Keratinocyte (primary cell): ENCODE results near the gene DNAJC18. TPM values are rescaled to one million over a fixed set of nuclear protein-coding genes. Genes with fewer than 3 reads are reported as not detected.

Experiments
- DNase-seq: peaks from one replicate; pipeline ENCODE4 v3.0.0-alpha.2; 2011; ENCODE audit warnings: low read depth, missing footprints, low spot score
- FAIRE-seq: peaks from 2 replicates; lab custom pipeline; 2011; peaks lifted over from hg19 to GRCh38; lab: Jason Lieb, UNC
- H2AFZ ChIP-seq: 2 replicates; pipeline ENCODE4 v1.6.0; 2012; ENCODE audit warnings: low read length, control low read depth, inconsistent platforms; ENCODE audit not compliant: control insufficient read depth
- H3K27ac ChIP-seq: 2 replicates; pipeline ENCODE4 v1.5.1; 2011; ENCODE audit warnings: low read length; ENCODE audit not compliant: control insufficient read depth, insufficient read depth
- H3K27me3 ChIP-seq: 3 replicates; pipeline ENCODE4 v1.6.0; 2011; ENCODE audit warnings: low read length; ENCODE audit not compliant: control insufficient read depth, insufficient read depth; ENCODE audit errors: extremely low read depth
- H3K36me3 ChIP-seq, 2 experiments: 2 replicates in 1 of 2; 3 replicates in 1 of 2; pipeline ENCODE4 v1.5.1; 2011; ENCODE audit warnings: low read length in 2 of 2, mild to moderate bottlenecking in 1 of 2; ENCODE audit not compliant: control insufficient read depth in 2 of 2, insufficient read depth in 2 of 2; ENCODE audit errors: extremely low read depth in 1 of 2
- H3K4me1 ChIP-seq: 3 replicates; pipeline ENCODE4 v1.5.1; 2011; ENCODE audit warnings: low read length; ENCODE audit not compliant: control insufficient read depth, insufficient read depth; ENCODE audit errors: extremely low read depth
- H3K4me2 ChIP-seq: 3 replicates; pipeline ENCODE4 v1.6.0; 2011; ENCODE audit warnings: low read depth, low read length; ENCODE audit not compliant: control insufficient read depth, insufficient read depth; ENCODE audit errors: extremely low read depth
- H3K4me3 ChIP-seq, 3 experiments: fragments of 200-600 bp in 1 of 3; sonication (generic) in 1 of 3; 2 replicates in 2 of 3; 3 replicates in 1 of 3; pipeline ENCODE4 v1.5.1; 2011 to 2016; ENCODE audit warnings: low read length in 3 of 3, mild to moderate bottlenecking in 3 of 3, control low read depth in 2 of 3, inconsistent platforms in 1 of 3, low read depth in 1 of 3, mixed read lengths in 1 of 3, mixed run types in 1 of 3, moderate library complexity in 1 of 3; ENCODE audit not compliant: control insufficient read depth in 2 of 3, insufficient read depth in 2 of 3; ENCODE audit errors: extremely low read depth in 1 of 3
- H3K79me2 ChIP-seq: 2 replicates; pipeline ENCODE4 v1.6.0; 2012; ENCODE audit warnings: low read length; ENCODE audit not compliant: control insufficient read depth, insufficient read depth
- H3K9ac ChIP-seq: 3 replicates; pipeline ENCODE4 v1.6.0; 2011; ENCODE audit warnings: low read length; ENCODE audit not compliant: control insufficient read depth, insufficient read depth; ENCODE audit errors: extremely low read depth
- H3K9me1 ChIP-seq: 3 replicates; pipeline ENCODE4 v1.6.0; 2011; ENCODE audit warnings: low read length; ENCODE audit not compliant: control insufficient read depth, insufficient read depth; ENCODE audit errors: extremely low read depth
- H3K9me3 ChIP-seq: 2 replicates; pipeline ENCODE4 v1.5.1; 2012; ENCODE audit warnings: low read depth, low read length; ENCODE audit not compliant: control insufficient read depth
- H4K20me1 ChIP-seq: 3 replicates; pipeline ENCODE4 v1.6.0; 2011; ENCODE audit warnings: low read length; ENCODE audit not compliant: control insufficient read depth, insufficient read depth; ENCODE audit errors: extremely low read depth
- EZH2 ChIP-seq: IDR thresholded peaks from one replicate; pipeline ENCODE4 v1.6.1; 2012; ENCODE audit warnings: inconsistent platforms, mild to moderate bottlenecking, low read length, moderate library complexity
- dilution Hi-C: fragments of 300-500 bp; cut with MboI; formaldehyde crosslinking; loops from one replicate; pipeline ENCODE4 v1.7.0; 2020; ENCODE audit warnings: low sequenced_read_pairs; ENCODE audit not compliant: extremely low pct_ligation_motif_present
- polyA plus RNA-seq, 5 experiments: library from polyadenylated mRNA; depleted of rRNA in 3 of 5; stranded (reverse) in 3 of 5; stranded (forward) in 1 of 5; unstranded in 1 of 5; fragments of >200 nt; gene quantifications; 1 replicate in 1 of 5; 2 replicates in 3 of 5; 3 replicates in 1 of 5; pipeline versions ENCODE4 v1.2.1 to v1.2.3, GENCODE V29; 2011 to 2012; ENCODE audit warnings: missing spikeins in 2 of 5, low read depth in 1 of 5, low replicate concordance in 1 of 5
- TF ChIP-seq, protein P1 (sequence below), 3 experiments: IDR thresholded peaks in 1 of 3; conservative IDR thresholded peaks in 1 of 3; optimal IDR thresholded peaks in 1 of 3; 2 replicates in 2 of 3; 3 replicates in 1 of 3; pipeline versions ENCODE3 to v1.5.1; 2011; ENCODE audit warnings: low read length in 3 of 3, mild to moderate bottlenecking in 3 of 3, moderate library complexity in 2 of 3, control low read depth in 1 of 3, inconsistent platforms in 1 of 3; ENCODE audit not compliant: insufficient read depth in 2 of 3; ENCODE audit errors: extremely low read depth in 1 of 3

The DNAJC18 gene
- polyA plus RNA-seq, 1 donor (not counting 4 experiments of a cell fraction or from before 2014, with no cell fraction given): 6.6 TPM

GRCh38 chr5:139378941-139379361 is 60.4 kb downstream of the DNAJC18 start:
- no peaks in the 10 kb centered on the region for H3K9me1 ChIP-seq
- H3K4me2 ChIP-seq: no peak overlapping the region
- no peaks in the 10 kb centered on the region for H3K27me3 ChIP-seq
- H3K4me3 ChIP-seq: no peak overlapping the region
- H2AFZ ChIP-seq: peak overlapping the region; percentile 1
- TF ChIP-seq, protein P1, sequence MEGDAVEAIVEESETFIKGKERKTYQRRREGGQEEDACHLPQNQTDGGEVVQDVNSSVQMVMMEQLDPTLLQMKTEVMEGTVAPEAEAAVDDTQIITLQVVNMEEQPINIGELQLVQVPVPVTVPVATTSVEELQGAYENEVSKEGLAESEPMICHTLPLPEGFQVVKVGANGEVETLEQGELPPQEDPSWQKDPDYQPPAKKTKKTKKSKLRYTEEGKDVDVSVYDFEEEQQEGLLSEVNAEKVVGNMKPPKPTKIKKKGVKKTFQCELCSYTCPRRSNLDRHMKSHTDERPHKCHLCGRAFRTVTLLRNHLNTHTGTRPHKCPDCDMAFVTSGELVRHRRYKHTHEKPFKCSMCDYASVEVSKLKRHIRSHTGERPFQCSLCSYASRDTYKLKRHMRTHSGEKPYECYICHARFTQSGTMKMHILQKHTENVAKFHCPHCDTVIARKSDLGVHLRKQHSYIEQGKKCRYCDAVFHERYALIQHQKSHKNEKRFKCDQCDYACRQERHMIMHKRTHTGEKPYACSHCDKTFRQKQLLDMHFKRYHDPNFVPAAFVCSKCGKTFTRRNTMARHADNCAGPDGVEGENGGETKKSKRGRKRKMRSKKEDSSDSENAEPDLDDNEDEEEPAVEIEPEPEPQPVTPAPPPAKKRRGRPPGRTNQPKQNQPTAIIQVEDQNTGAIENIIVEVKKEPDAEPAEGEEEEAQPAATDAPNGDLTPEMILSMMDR (optimal IDR thresholded peaks at IDR 0.05 in 1 of 3, IDR thresholded peaks at IDR 0.05 in 1 of 3, conservative IDR thresholded peaks at IDR 0.05 in 1 of 3; ENCODE audit: extremely low read depth in 1 of 3, insufficient read depth in 2 of 3, low read length in 3 of 3): no peak
- no peak for TF ChIP-seq EZH2
- H3K79me2 ChIP-seq: no peaks in the 10 kb centered on the region
- FAIRE-seq (peak; percentile 36), DNase-seq (no peak)
- no peak overlapping the region for H3K9ac ChIP-seq
- H4K20me1 ChIP-seq: no peaks in the 10 kb centered on the region
- no peaks in the 10 kb centered on the region for H3K9me3 ChIP-seq
- H3K4me1 ChIP-seq: peaks cover 10% of the 10 kb centered on the region
- no peak overlapping the region for H3K27ac ChIP-seq
- no peaks in the 10 kb centered on the region for H3K36me3 ChIP-seq
- dilution Hi-C loops: no loop called here

DNA sequence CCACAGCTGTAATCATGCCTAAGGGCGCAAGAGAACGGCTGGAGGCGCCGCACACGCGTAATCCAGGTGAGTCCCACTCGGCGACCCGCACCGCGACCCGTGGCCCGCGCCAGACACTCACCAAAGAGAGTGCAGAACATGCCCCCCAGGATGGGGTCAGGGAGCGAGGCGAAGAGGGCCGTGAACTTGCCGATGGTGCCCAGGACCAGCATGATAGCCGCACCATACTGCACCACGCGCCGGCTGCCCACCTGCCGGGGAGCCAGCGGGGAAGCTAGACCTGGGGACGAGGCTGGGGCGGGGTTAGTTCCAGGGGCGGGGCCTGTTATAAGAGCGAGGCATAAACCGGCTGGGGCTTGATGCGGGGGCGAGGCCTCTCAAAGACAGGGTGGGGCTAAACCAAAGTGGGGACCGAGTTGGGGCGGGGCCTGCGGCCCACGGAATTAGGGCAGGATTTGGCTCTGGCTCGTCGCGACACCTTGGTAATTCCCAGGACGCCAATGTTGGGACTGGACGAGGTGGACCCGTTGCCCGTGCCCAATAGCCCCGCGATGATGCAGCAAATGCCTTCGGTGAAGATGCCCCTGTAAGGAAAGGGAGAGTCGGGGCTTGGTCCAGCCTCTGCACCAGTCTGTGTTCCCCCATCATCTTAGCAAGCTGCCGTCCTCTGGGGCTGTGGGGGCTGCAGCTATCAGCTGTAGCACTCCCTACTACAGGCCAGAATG is 61.1 kb downstream of the DNAJC18 start:
- H2AFZ ChIP-seq: no peak overlapping the region

More for the DNA sequence above, 61.1 kb downstream of the DNAJC18 start:
- FAIRE-seq (no peak), DNase-seq (no peak)
- Histone ChIP-seq H3K79me2 (no peaks in the 10 kb centered on the region), H3K27me3 (no peaks in the 10 kb centered on the region), H3K9ac (no peak overlapping the region), H3K4me3 (no peak overlapping the region), H3K9me1 (no peaks in the 10 kb centered on the region), H3K9me3 (no peaks in the 10 kb centered on the region), H3K36me3 (no peaks in the 10 kb centered on the region), H3K4me2 (no peak overlapping the region), H3K4me1 (peaks cover 8% of the 10 kb centered on the region), H4K20me1 (no peaks in the 10 kb centered on the region), H3K27ac (no peak overlapping the region)
- TF ChIP-seq EZH2: no peak
- TF ChIP-seq, protein P1 (optimal IDR thresholded peaks at IDR 0.05 in 1 of 3, IDR thresholded peaks at IDR 0.05 in 1 of 3, conservative IDR thresholded peaks at IDR 0.05 in 1 of 3; ENCODE audit: extremely low read depth in 1 of 3, insufficient read depth in 2 of 3, low read length in 3 of 3): no peak
- dilution Hi-C loops: no loop called here
